Activated CD4-positive, CD25-positive, alpha-beta regulatory T cell (primary cell): ENCODE results near the gene PLK5.

Experiments used
- DNase-seq, 4 experiments: peaks; one replicate each; lab custom pipeline; 2025; lab: John Stamatoyannopoulos, UW

Gene PLK5

DNA sequence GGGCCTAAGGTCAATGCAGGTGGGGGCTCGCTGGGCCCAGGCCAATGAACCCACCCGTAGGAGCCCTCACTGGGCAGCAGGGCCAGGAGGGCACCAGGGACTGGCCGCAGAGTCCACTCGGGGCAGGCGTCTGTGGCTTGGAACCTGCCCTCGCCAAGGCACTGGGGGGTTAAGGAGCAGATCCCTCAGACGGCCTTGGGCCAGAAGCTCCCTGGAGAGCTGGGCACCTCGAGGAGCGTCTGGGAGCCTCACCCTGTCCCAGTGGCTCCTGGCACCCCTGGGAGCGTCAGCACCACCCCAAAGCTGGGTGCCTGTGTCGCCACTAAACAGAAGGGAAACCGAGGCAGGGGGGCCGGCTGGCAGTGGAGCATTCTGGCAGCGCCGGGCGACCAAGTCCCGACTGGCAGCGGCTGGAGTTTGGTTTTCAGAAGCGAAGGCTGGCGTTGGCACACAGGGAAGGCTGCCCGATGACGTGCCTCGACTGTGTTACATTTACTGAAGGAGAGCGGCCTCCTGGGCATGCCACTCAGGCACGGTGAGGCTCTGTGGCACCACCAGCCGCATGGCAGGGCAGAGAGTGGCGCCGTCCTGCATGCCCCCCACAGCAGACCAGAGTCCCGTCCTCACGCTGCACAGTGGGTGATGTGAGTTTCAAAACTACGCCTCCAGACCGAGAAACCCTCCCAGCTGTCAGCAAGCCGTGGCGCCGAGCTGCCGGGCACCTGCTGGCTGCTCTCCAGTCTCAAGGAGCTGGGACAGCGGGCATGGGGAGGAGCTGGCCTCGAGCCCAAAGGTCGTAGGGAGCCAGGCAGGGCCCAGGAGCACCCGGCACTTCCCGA is 53.4 kb downstream of the PLK5 start:
- no peak for DNase-seq

GRCh38 chr19:1577929-1578618 is 54.2 kb downstream of the PLK5 start:
- DNase-seq, result no peak

- no peak for DNase-seq
These were observed 55.3 kb downstream of the PLK5 start for GRCh38 chr19:1579222-1579621.

GRCh38 chr19:1580382-1580781 is 56.5 kb downstream of the PLK5 start:
- no peak for DNase-seq

DNA sequence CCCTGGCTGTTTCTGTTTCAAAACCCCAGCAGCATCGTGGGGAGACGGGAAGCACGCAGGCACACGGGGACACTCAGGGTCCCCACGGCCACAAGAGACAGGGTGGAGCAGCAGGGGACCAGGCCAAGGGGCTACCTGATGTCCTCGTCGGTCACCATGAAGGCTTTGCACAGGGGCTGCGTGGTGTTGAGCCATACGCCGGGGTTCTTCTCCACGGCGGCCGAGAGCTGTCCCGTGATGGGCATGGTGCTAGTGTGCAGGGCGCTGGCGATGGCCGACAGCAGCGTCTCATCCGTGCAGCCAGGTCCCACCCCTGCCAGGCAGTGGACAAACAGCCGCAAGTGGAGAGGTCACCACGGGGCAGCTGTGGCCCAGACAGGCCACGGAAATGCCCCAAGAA is 57.1 kb downstream of the PLK5 start:
- no peak for DNase-seq

- no peak for DNase-seq
These were observed 58.3 kb downstream of the PLK5 start for GRCh38 chr19:1582201-1582600.

GRCh38 chr19:1584500-1585242 is 60.8 kb downstream of the PLK5 start:
- no peak for DNase-seq

DNA sequence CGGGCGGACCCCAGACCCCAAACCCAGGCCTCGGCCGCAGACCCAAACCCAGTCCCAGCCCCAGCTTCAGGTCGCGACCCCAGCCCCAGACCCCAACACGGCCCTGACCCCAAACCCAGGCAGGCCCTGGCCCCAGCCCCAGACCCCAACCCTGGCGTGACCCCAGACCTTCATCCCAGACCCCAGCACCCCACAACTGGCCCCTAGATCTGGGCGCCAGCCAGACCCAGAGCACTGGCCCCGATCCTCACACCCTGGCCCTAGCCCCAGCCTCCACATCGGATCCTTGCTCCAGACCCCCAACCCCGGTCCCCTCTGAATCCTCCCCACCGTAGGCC is 61.3 kb downstream of the PLK5 start:
- no peak for DNase-seq
